Liver (tissue), 9 donors: ENCODE results near the gene IKZF1. TPM values are rescaled to one million over a fixed set of nuclear protein-coding genes. Genes with fewer than 3 reads are reported as not detected.

Experiments
- DNase-seq: peaks from one replicate; pipeline ENCODE4 v3.0.0-alpha.2; 2017; ENCODE audit warnings: low spot score
- H3K27ac ChIP-seq, 2 donors: one replicate each; pipeline ENCODE4 v1.7.0; 2013; ENCODE audit warnings: inconsistent platforms in 2 of 2, low read length in 2 of 2, control low read depth in 1 of 2, low read depth in 1 of 2, mild to moderate bottlenecking in 1 of 2
- H3K27me3 ChIP-seq, 4 donors: one replicate each; pipeline versions ENCODE4 v1.6.1 to v1.7.0; 2013; ENCODE audit warnings: low read length in 3 of 4, inconsistent platforms in 1 of 4, mild to moderate bottlenecking in 1 of 4, moderate library complexity in 1 of 4; ENCODE audit not compliant: control insufficient read depth in 4 of 4, insufficient read depth in 4 of 4
- H3K36me3 ChIP-seq, 4 donors: one replicate each; pipeline versions ENCODE4 v1.6.1 to v1.7.0; 2013; ENCODE audit warnings: low read length in 3 of 4, mild to moderate bottlenecking in 3 of 4, low read depth in 1 of 4, moderate library complexity in 1 of 4; ENCODE audit not compliant: control insufficient read depth in 4 of 4, insufficient read depth in 3 of 4
- H3K4me1 ChIP-seq, 4 donors: one replicate each; pipeline versions ENCODE4 v1.6.1 to v1.7.0; 2013; ENCODE audit warnings: low read length in 3 of 4, mild to moderate bottlenecking in 3 of 4, moderate library complexity in 1 of 4; ENCODE audit not compliant: control insufficient read depth in 4 of 4, insufficient read depth in 4 of 4
- H3K4me3 ChIP-seq, 3 donors: one replicate each; pipeline versions ENCODE4 v1.6.1 to v1.7.0; 2013; ENCODE audit warnings: low read length in 3 of 3, control low read depth in 1 of 3, low read depth in 1 of 3, mild to moderate bottlenecking in 1 of 3
- H3K9ac ChIP-seq, 2 donors: one replicate each; pipeline ENCODE4 v1.7.0; 2013; ENCODE audit warnings: low read length in 2 of 2, mild to moderate bottlenecking in 2 of 2, moderate library complexity in 2 of 2, control low read depth in 1 of 2, low read depth in 1 of 2
- H3K9me3 ChIP-seq, 4 donors: one replicate each; pipeline versions ENCODE4 v1.6.1 to v1.7.0; 2013; ENCODE audit warnings: low read length in 3 of 4; ENCODE audit not compliant: control insufficient read depth in 4 of 4
- EGR1 ChIP-seq, 2 donors: IDR thresholded peaks; 2 replicates each; pipeline ENCODE4 v1.6.1; 2016 to 2018; ENCODE audit warnings: antibody characterized with exemption in 2 of 2, low read depth in 2 of 2
- FOXA1 ChIP-seq: IDR thresholded peaks from 2 replicates; pipeline ENCODE4 v1.6.1; 2016; ENCODE audit warnings: antibody characterized with exemption
- FOXA2 ChIP-seq: IDR thresholded peaks from 2 replicates; pipeline ENCODE4 v1.6.1; 2016; ENCODE audit warnings: antibody characterized with exemption
- GABPA ChIP-seq, 2 donors: IDR thresholded peaks in 1 of 2; conservative IDR thresholded peaks in 1 of 2; 2 replicates each; pipeline ENCODE4 v1.6.1; 2016; ENCODE audit warnings: antibody characterized with exemption in 2 of 2, mild to moderate bottlenecking in 1 of 2, moderate library complexity in 1 of 2
- HNF4A ChIP-seq, 2 donors: conservative IDR thresholded peaks; 2 replicates each; pipeline ENCODE4 v1.6.1; 2016; ENCODE audit warnings: antibody characterized with exemption in 2 of 2, mild to moderate bottlenecking in 2 of 2
- HNF4G ChIP-seq: IDR thresholded peaks from 2 replicates; pipeline ENCODE4 v1.6.1; 2016; ENCODE audit warnings: antibody characterized with exemption
- JUND ChIP-seq, 2 donors: IDR thresholded peaks; 2 replicates each; pipeline ENCODE4 v1.6.1; 2016; ENCODE audit warnings: antibody characterized with exemption in 2 of 2
- NR2F2 ChIP-seq: IDR thresholded peaks from 2 replicates; pipeline ENCODE4 v1.6.1; 2016; ENCODE audit warnings: antibody characterized with exemption
- RAD21 ChIP-seq, 2 donors: IDR thresholded peaks; 2 replicates each; pipeline ENCODE4 v1.6.1; 2016; ENCODE audit warnings: antibody characterized with exemption in 2 of 2, mild to moderate bottlenecking in 2 of 2
- REST ChIP-seq: IDR thresholded peaks from 2 replicates; pipeline ENCODE4 v1.6.1; 2016; ENCODE audit warnings: antibody characterized with exemption, mild to moderate bottlenecking
- RXRA ChIP-seq, 2 donors: IDR thresholded peaks; 2 replicates each; pipeline ENCODE4 v1.6.1; 2017 to 2018; ENCODE audit warnings: antibody characterized with exemption in 2 of 2, mild to moderate bottlenecking in 1 of 2
- SP1 ChIP-seq: IDR thresholded peaks from 2 replicates; pipeline ENCODE4 v1.6.1; 2018; ENCODE audit warnings: antibody characterized with exemption, mild to moderate bottlenecking
- TAF1 ChIP-seq: conservative IDR thresholded peaks from 2 replicates; pipeline ENCODE4 v1.6.1; 2016; ENCODE audit warnings: antibody characterized with exemption, mild to moderate bottlenecking
- YY1 ChIP-seq: IDR thresholded peaks from 2 replicates; pipeline ENCODE4 v1.6.1; 2016; ENCODE audit warnings: antibody characterized with exemption, mild to moderate bottlenecking
- ZBTB33 ChIP-seq: IDR thresholded peaks from 2 replicates; pipeline ENCODE4 v1.6.1; 2016; ENCODE audit warnings: antibody characterized with exemption
- WGBS: extraction: QIAGEN DNeasy Blood & Tissue Kit; methylation state at CpG from one replicate; pipeline ENCODE4 v1.1.7; 2013; 5-methylcytosine and 5-hydroxymethylcytosine counted together
- polyA plus RNA-seq, 2 donors: library from polyadenylated mRNA; stranded (reverse) in 1 of 2; unstranded in 1 of 2; fragments of 200-250 nt in 1 of 2; fragments of >200 nt in 1 of 2; fragmentation: Nextera tagmentation in 1 of 2; extraction: Ambion mirVana in 1 of 2; gene quantifications; one replicate each; pipeline versions ENCODE4 v1.2.1 to v1.2.3, GENCODE V29; 2013 to 2015
- total RNA-seq, 2 donors: library from RNA; depleted of rRNA; stranded (reverse); fragments of >200 nt; gene quantifications; one replicate each; pipeline ENCODE4 v1.2.3, GENCODE V29; 2014
- TF ChIP-seq, protein P1 (sequence below): IDR thresholded peaks from 2 replicates; pipeline ENCODE4 v1.6.1; 2016; ENCODE audit warnings: antibody characterized with exemption
- TF ChIP-seq, protein P2 (sequence below): IDR thresholded peaks from 2 replicates; pipeline ENCODE4 v1.6.1; 2016; ENCODE audit warnings: antibody characterized with exemption
- TF ChIP-seq, protein P3 (sequence below): fragments of 150-350 bp; IDR thresholded peaks from 2 replicates; pipeline ENCODE4 v1.5.1; 2017; ENCODE audit warnings: improper control_type of control experiment, low read depth, low read length; ENCODE audit not compliant: missing input control
- donor health status: healthy.
- donor health status: healthy.
- donor health status: healthy.
- donor health status: healthy.
- donor health status: healthy.

Gene IKZF1
- total and polyA plus RNA-seq, 4 donors = 1.6 to 43.5 (median 6.2) TPM

- no peak for TF ChIP-seq RAD21 (IDR thresholded peaks at IDR 0.05)
- no peak for TF ChIP-seq FOXA2
- TF ChIP-seq YY1 = no peak
- TF ChIP-seq GABPA (IDR thresholded peaks at IDR 0.05 in 1 of 2, conservative IDR thresholded peaks at IDR 0.05 in 1 of 2) = no peak
- no peak for TF ChIP-seq NR2F2
- no peaks in the 10 kb centered on the region for H3K4me1 ChIP-seq
- no peaks in the 10 kb centered on the region for H3K36me3 ChIP-seq
- 88% methylated on average over 3 of the region's 3 CpGs for WGBS
- H3K4me3 ChIP-seq = no peak overlapping the region
- H3K9me3 ChIP-seq = no peaks in the 10 kb centered on the region
- no peak for DNase-seq
- H3K27ac ChIP-seq = no peak overlapping the region
- H3K9ac ChIP-seq = no peak overlapping the region
- H3K27me3 ChIP-seq = no peaks in the 10 kb centered on the region
These were observed 35.5 kb upstream of the IKZF1 start for GRCh38 chr7:50268990-50269389.

DNA sequence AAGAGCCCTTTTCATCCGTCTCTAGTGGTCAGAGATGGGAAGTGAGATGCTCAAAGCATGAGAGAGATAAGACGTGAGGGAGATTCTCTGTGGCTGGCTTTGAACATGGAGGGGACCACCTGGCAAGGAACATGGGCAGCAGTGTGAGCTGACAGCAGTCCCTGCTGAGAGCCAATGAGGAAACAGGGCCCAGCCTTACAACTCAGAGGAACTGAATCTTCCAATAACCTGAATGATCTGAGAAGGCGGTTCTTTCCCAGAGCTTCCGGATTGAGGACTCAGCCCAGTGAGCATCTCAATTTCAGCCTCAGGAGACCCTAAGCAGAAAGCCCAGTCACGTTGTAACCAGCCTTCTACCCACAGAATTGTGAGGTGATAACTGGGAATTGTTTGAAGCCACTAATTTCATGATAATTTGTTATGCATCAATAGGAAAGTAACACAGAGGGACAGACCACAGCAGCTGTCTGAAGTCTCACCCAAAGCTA lies 33.9 kb upstream of the IKZF1 start:
- 69% methylated on average over 5 of the region's 5 CpGs for WGBS
- Histone ChIP-seq H3K4me1 (peaks cover 0 to 2% (median 0%) of the 10 kb centered on the region in 4 donors), H3K9me3 (no peaks in the 10 kb centered on the region), H3K4me3 (no peak overlapping the region), H3K36me3 (no peaks in the 10 kb centered on the region), H3K27ac (no peak overlapping the region), H3K27me3 (no peaks in the 10 kb centered on the region), H3K9ac (no peak overlapping the region)
- no peak for TF ChIP-seq GABPA (IDR thresholded peaks at IDR 0.05 in 1 of 2, conservative IDR thresholded peaks at IDR 0.05 in 1 of 2)
- TF ChIP-seq RXRA (IDR thresholded peaks at IDR 0.05) = no peak
- TF ChIP-seq SP1 = no peak
- TF ChIP-seq HNF4G = no peak
- TF ChIP-seq TAF1 = no peak
- no peak for TF ChIP-seq JUND (IDR thresholded peaks at IDR 0.05)
- TF ChIP-seq, protein P1, sequence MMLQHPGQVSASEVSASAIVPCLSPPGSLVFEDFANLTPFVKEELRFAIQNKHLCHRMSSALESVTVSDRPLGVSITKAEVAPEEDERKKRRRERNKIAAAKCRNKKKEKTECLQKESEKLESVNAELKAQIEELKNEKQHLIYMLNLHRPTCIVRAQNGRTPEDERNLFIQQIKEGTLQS = no peak
- DNase-seq = no peak

DNA sequence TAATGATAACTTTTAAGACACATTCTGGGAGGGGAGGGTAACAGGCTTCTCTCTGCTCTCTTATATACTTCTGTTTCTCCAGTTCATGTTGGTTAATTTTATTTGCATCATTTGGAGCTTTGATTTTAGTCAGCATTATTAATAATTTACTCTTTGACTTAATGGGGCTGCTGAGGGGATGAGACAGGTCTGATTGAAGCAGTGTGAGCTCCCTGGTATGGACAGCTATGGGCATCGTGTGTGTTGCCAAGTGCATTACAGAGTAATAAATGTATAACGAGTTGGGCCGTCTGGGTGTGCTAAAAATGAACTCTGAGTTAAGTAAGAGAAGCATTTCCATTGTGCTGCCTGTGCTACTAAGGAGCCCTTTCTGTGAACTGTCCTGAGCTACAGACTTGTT lies 31.7 kb upstream of the IKZF1 start:
- 52% methylated on average over 3 of the region's 3 CpGs for whole genome bisulfite sequencing
- H3K27ac ChIP-seq = no peak overlapping the region
- no peak overlapping the region for H3K9ac ChIP-seq
- H3K36me3 ChIP-seq = no peaks in the 10 kb centered on the region
- H3K27me3 ChIP-seq = no peaks in the 10 kb centered on the region
- TF ChIP-seq, protein P1 = no peak
- TF ChIP-seq JUND (IDR thresholded peaks at IDR 0.05) (no peak), ZBTB33 (no peak), HNF4G (no peak), TAF1 (no peak), HNF4A (conservative IDR thresholded peaks at IDR 0.05) (no peak), SP1 (no peak), GABPA (IDR thresholded peaks at IDR 0.05 in 1 of 2, conservative IDR thresholded peaks at IDR 0.05 in 1 of 2) (no peak), FOXA1 (no peak), FOXA2 (no peak), NR2F2 (no peak), RXRA (IDR thresholded peaks at IDR 0.05) (no peak), YY1 (no peak), RAD21 (IDR thresholded peaks at IDR 0.05) (no peak), EGR1 (IDR thresholded peaks at IDR 0.05; ENCODE audit: low read depth in 2 of 2) (no peak), REST (no peak)
- TF ChIP-seq, protein P2, sequence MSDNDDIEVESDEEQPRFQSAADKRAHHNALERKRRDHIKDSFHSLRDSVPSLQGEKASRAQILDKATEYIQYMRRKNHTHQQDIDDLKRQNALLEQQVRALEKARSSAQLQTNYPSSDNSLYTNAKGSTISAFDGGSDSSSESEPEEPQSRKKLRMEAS = no peak
- TF ChIP-seq, protein P3, sequence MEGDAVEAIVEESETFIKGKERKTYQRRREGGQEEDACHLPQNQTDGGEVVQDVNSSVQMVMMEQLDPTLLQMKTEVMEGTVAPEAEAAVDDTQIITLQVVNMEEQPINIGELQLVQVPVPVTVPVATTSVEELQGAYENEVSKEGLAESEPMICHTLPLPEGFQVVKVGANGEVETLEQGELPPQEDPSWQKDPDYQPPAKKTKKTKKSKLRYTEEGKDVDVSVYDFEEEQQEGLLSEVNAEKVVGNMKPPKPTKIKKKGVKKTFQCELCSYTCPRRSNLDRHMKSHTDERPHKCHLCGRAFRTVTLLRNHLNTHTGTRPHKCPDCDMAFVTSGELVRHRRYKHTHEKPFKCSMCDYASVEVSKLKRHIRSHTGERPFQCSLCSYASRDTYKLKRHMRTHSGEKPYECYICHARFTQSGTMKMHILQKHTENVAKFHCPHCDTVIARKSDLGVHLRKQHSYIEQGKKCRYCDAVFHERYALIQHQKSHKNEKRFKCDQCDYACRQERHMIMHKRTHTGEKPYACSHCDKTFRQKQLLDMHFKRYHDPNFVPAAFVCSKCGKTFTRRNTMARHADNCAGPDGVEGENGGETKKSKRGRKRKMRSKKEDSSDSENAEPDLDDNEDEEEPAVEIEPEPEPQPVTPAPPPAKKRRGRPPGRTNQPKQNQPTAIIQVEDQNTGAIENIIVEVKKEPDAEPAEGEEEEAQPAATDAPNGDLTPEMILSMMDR = no peak
- H3K4me3 ChIP-seq = no peak overlapping the region
- peaks cover 0 to 2% (median 0%) of the 10 kb centered on the region in 4 donors for H3K4me1 ChIP-seq
- H3K9me3 ChIP-seq = no peaks in the 10 kb centered on the region
- DNase-seq = no peak
